Trophoblast cell (in vitro differentiated cells and primary cell): ENCODE data around the gene NUDC.

Experiments
- DNase-seq, 2 donors: peaks; one replicate each; pipeline ENCODE4 v3.0.0-alpha.2; 2016
- H2AFZ ChIP-seq: 2 replicates; pipeline ENCODE4 v1.6.1; 2013; ENCODE audit warnings: low read length, moderate library complexity, mild to moderate bottlenecking; ENCODE audit not compliant: insufficient read depth, poor library complexity
- H2AK5ac ChIP-seq: 2 replicates; pipeline ENCODE4 v1.6.1; 2013; ENCODE audit warnings: mild to moderate bottlenecking, low read length
- H2BK120ac ChIP-seq: 2 replicates; pipeline ENCODE4 v1.6.1; 2013; ENCODE audit warnings: low read length, mild to moderate bottlenecking, moderate library complexity; ENCODE audit not compliant: insufficient read depth, poor library complexity
- H2BK12ac ChIP-seq: 2 replicates; pipeline ENCODE4 v1.6.1; 2013; ENCODE audit warnings: mild to moderate bottlenecking, low read length, moderate library complexity
- H2BK5ac ChIP-seq: 2 replicates; pipeline ENCODE4 v1.6.1; 2013; ENCODE audit warnings: low read length, low read depth, moderate library complexity, mild to moderate bottlenecking; ENCODE audit not compliant: poor library complexity
- H3K14ac ChIP-seq: 2 replicates; pipeline ENCODE4 v1.6.1; 2013; ENCODE audit warnings: mild to moderate bottlenecking, low read length
- H3K18ac ChIP-seq: 2 replicates; pipeline ENCODE4 v1.6.1; 2013; ENCODE audit warnings: mild to moderate bottlenecking, low read length
- H3K23ac ChIP-seq: 2 replicates; pipeline ENCODE4 v1.6.1; 2013; ENCODE audit warnings: low read length
- H3K27ac ChIP-seq: 2 replicates; pipeline ENCODE4 v1.5.1; 2013; ENCODE audit warnings: low read depth, mild to moderate bottlenecking, inconsistent platforms, low read length, moderate library complexity
- H3K27me3 ChIP-seq: 2 replicates; pipeline ENCODE4 v1.6.1; 2013; ENCODE audit warnings: inconsistent platforms, mild to moderate bottlenecking, low read length, moderate library complexity; ENCODE audit not compliant: insufficient read depth
- H3K36me3 ChIP-seq, 2 experiments: 1 replicate in 1 of 2; 2 replicates in 1 of 2; pipeline ENCODE4 v1.6.1; 2013; ENCODE audit warnings: low read length in 2 of 2, mild to moderate bottlenecking in 2 of 2, moderate library complexity in 1 of 2; ENCODE audit not compliant: insufficient read depth in 2 of 2, control insufficient read depth in 1 of 2
- H3K4ac ChIP-seq: 2 replicates; pipeline ENCODE4 v1.6.1; 2013; ENCODE audit warnings: low read depth, mild to moderate bottlenecking, low read length, moderate library complexity
- H3K4me1 ChIP-seq, 2 experiments: 1 replicate in 1 of 2; 2 replicates in 1 of 2; pipeline ENCODE4 v1.6.1; 2013; ENCODE audit warnings: low read length in 2 of 2, mild to moderate bottlenecking in 2 of 2, moderate library complexity in 1 of 2; ENCODE audit not compliant: insufficient read depth in 2 of 2, control insufficient read depth in 1 of 2
- H3K4me2 ChIP-seq: 2 replicates; pipeline ENCODE4 v1.6.1; 2013; ENCODE audit warnings: inconsistent platforms, mild to moderate bottlenecking, low read length, moderate library complexity
- H3K4me3 ChIP-seq: 2 replicates; pipeline ENCODE4 v1.5.1; 2013; ENCODE audit warnings: mild to moderate bottlenecking, low read depth, low read length, inconsistent platforms
- H3K79me1 ChIP-seq: one replicate; pipeline ENCODE4 v1.6.1; 2013; ENCODE audit warnings: low read length
- H3K79me2 ChIP-seq: 2 replicates; pipeline ENCODE4 v1.6.1; 2013; ENCODE audit warnings: low read length, mild to moderate bottlenecking; ENCODE audit not compliant: control insufficient read depth, insufficient read depth, poor library complexity
- H3K9ac ChIP-seq: 2 replicates; pipeline ENCODE4 v1.6.1; 2013; ENCODE audit warnings: mild to moderate bottlenecking, low read length
- H3K9me3 ChIP-seq: 2 replicates; pipeline ENCODE4 v1.6.1; 2013; ENCODE audit warnings: low read depth, mild to moderate bottlenecking, control low read depth, inconsistent platforms, low read length; ENCODE audit not compliant: insufficient read depth
- H4K12ac ChIP-seq: 2 replicates; pipeline ENCODE4 v1.6.1; 2013; ENCODE audit warnings: low read depth, mild to moderate bottlenecking, low read length, moderate library complexity
- H4K8ac ChIP-seq: 2 replicates; pipeline ENCODE4 v1.6.1; 2013; ENCODE audit warnings: low read depth, mild to moderate bottlenecking, low read length, moderate library complexity
- H4K91ac ChIP-seq: one replicate; pipeline ENCODE4 v1.6.1; 2013; ENCODE audit warnings: low read depth, mild to moderate bottlenecking, low read length, moderate library complexity
- WGBS: extraction: QIAGEN DNeasy Blood & Tissue Kit; methylation state at CpG from one replicate; pipeline ENCODE4 v1.1.7; 2013; ENCODE audit warnings: missing lambda C conversion rate; ENCODE audit not compliant: insufficient read length, insufficient coverage; ENCODE audit errors: extremely low coverage; 5-methylcytosine and 5-hydroxymethylcytosine counted together

NUDC gene

DNA sequence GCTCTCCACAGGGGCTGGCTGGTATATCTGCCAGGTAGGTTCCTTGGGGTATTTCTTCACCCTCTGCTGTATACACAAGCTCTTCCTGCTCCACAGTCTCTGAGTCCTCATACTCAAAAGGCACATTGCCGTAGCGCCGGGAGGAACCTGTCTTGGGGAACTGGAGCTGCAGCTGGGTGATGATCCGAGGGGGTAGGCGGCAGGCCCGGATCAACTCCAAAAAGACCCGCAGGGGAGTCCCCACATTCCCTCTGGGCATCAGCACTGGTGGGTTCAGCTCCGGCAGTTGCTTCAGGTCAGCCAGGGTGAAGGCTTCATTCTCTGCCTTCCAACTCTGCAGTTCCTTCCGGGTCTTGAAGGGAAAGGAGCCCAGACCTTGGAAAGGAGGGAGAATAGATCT, 24.2 kb upstream of the NUDC start:
- H3K9ac ChIP-seq: no peak overlapping the region
- no peak overlapping the region for H2BK12ac ChIP-seq
- H4K91ac ChIP-seq: no peak overlapping the region
- H3K79me1 ChIP-seq: peaks cover 5% of the 10 kb centered on the region
- no peak overlapping the region for H3K4ac ChIP-seq
- no peak overlapping the region for H3K4me2 ChIP-seq
- peaks cover 0 to 5% of the 10 kb centered on the region in 2 experiments for H3K4me1 ChIP-seq
- H2BK120ac ChIP-seq: no peak overlapping the region
- no peaks in the 10 kb centered on the region for H3K27me3 ChIP-seq
- H2BK5ac ChIP-seq: no peak overlapping the region
- no peak overlapping the region for H4K12ac ChIP-seq
- peaks cover 23 to 36% of the 10 kb centered on the region in 2 experiments for H3K36me3 ChIP-seq
- WGBS: no CpG with 5 or more reads among the region's 9 CpGs
- no peak overlapping the region for H3K4me3 ChIP-seq
- no peak overlapping the region for H4K8ac ChIP-seq
- no peaks in the 10 kb centered on the region for H3K9me3 ChIP-seq
- H3K79me2 ChIP-seq: peaks cover 2% of the 10 kb centered on the region
- H3K27ac ChIP-seq: no peak overlapping the region
- H2AK5ac ChIP-seq: no peak overlapping the region
- H2AFZ ChIP-seq: no peak overlapping the region
- H3K18ac ChIP-seq: no peak overlapping the region
- DNase-seq: no peak
- no peak overlapping the region for H3K14ac ChIP-seq
- no peak overlapping the region for H3K23ac ChIP-seq

DNA sequence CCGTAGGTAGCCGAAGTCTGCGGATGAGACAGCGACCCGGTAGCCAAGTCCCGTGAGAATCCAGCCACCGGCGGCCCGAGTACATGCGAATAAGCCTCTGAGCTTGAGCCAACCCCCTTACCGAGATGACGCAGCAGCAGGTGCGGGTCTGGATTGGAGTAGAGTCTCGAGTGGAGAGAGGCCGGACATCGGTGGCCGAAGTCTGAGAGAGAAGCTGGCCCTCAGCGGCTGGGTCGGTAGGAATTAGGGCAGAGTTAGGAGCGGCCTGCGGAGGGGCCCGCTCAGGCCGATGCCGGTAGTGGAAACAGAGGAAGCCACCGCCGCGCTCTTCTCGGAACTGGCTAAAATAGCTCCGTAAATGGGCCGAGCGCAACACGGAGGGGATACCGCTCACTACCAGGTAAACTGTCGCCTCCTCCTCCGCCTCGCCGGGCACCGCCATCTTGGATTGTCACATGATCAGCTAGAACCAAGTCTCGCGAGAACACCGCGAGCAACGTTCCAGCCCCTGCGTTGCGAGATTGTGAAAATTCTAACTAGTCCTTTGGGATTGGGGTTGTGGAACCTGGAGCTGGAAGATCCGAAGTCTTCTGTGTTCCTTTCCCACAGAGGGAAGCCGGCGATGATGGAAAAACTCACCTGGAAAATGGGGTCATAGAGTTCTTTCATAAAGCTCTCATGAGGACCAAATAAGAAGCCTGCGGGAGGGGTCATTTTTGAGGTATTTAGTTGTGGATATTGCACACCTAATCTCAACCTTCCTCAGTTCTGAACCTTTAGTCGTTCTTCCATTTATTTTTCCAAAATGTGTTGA, 21.3 kb upstream of the NUDC start, which contains the start of gene GPATCH3:
GPATCH3 (minus strand) TSS at position 467 of the 814 bp plus-strand sequence; CDS start at position 442, 25 bp downstream.
- peak within 1 kb of the TSS; percentile 70 for H2BK120ac ChIP-seq
- H2AFZ ChIP-seq: peak within 1 kb of the TSS; percentile 69

DNA sequence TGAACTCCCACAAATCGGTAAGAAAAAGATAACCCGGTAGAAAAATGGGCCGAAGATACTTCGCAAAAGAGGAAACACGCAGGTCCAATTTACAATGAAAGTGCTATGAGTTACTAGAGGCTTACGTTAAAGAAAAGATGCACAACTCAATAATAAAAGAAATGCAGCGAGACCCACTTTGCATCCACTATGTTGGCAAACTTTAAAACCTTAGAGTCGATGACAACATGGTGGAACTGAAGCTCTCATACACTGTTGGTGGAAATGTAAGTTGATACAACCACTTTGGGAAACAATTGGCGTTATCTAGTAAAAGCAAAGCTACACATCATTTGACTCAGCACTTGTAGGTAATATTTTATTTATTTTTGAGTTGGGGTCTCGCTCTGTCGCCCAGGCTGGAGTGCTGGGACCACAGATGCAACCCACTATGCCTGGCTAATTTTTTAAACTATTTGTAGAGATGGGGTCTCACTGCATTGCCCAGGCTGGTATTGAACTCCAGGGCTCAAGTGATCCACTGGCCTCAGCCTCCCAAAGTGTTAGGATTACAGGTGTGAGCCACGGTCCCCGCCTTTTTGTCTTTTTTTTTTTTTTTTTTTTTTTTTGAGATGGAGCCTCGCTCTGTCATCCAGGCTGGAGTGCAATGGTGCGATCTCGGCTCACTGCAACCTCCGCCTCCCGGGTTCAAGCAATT, 20.6 kb upstream of the NUDC start:
- no peak overlapping the region for H3K14ac ChIP-seq

More for the DNA sequence above, 21.3 kb upstream of the NUDC start, which contains the start of gene GPATCH3:
- Histone ChIP-seq H3K14ac (peak within 1 kb of the TSS; percentile 81), H3K4ac (peak within 1 kb of the TSS; percentile 77), H3K4me3 (peak within 1 kb of the TSS; percentile 88), H3K9me3 (no peaks in the 10 kb centered on the region), H3K36me3 (peaks cover 9 to 11% of the 10 kb centered on the region in 2 experiments), H4K12ac (peak within 1 kb of the TSS; percentile 96), H3K27me3 (no peaks in the 10 kb centered on the region), H2AK5ac (peak within 1 kb of the TSS; percentile 37), H3K79me2 (peaks cover 2% of the 10 kb centered on the region), H3K79me1 (peaks cover 5% of the 10 kb centered on the region), H2BK5ac (peak within 1 kb of the TSS; percentile 73), H4K91ac (peak within 1 kb of the TSS; percentile 72), H3K27ac (peak within 1 kb of the TSS; percentile 80), H3K23ac (no peak within 1 kb of the TSS), H3K18ac (peak within 1 kb of the TSS; percentile 78), H4K8ac (peak within 1 kb of the TSS; percentile 96), H3K9ac (peak within 1 kb of the TSS; percentile 90), H3K4me1 (peaks cover 0 to 5% of the 10 kb centered on the region in 2 experiments), H3K4me2 (peak within 1 kb of the TSS; percentile 83), H2BK12ac (no peak within 1 kb of the TSS)
- DNase-seq: peak; percentile 91 to 99
- no CpG with 5 or more reads among the region's 50 CpGs for WGBS

DNA sequence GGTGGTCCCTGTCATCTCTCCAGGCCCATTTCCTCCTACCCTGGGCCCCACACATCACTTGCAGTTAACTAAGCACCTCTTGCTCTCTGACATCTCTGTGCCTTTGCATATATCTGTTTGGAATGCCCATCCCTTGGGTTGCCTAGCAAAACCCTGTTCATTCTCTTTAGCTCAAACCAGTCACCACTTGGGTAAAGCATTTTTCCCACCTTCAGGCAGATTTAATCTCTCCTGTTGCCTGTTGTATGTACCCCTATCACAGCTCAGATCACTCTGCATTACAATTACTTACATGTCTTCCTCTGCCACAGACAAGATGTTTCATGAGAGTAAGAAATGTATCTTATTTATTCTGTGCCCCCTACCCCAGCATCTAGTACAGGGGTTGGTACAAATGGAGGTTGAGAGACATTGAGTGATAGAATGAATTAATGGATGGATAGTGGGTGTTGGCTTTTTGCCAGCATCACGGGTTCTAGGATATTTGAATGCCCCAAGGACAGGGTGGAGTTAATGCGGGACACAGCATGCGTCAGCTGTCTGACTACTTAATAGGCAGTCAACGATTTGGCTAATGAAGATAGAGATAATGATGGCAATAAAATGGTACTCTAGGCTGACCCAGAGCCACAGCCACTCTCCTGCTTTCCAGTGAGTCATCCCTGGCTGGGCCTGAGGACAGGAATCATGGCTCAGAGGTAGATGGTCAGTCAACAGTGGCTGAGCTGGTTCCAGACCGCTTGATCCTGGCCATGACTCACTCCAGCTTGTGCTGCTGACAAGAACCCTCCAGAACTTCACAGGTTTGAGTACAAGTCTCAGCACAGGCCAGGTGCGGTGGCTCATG, 14.2 kb upstream of the NUDC start:
- no CpG with 5 or more reads among the region's 6 CpGs for WGBS
- H2BK120ac ChIP-seq: no peak overlapping the region

More for the DNA sequence above, 20.6 kb upstream of the NUDC start:
- Histone ChIP-seq H3K79me1 (peaks cover 5% of the 10 kb centered on the region), H3K9ac (no peak overlapping the region), H3K18ac (no peak overlapping the region), H3K23ac (no peak overlapping the region), H3K27me3 (no peaks in the 10 kb centered on the region), H2AK5ac (no peak overlapping the region), H3K4ac (no peak overlapping the region), H3K79me2 (peaks cover 2% of the 10 kb centered on the region), H4K91ac (no peak overlapping the region), H3K27ac (no peak overlapping the region), H3K4me1 (peaks cover 0 to 5% of the 10 kb centered on the region in 2 experiments), H3K36me3 (peaks cover 9 to 11% of the 10 kb centered on the region in 2 experiments), H2AFZ (no peak overlapping the region), H4K12ac (no peak overlapping the region), H3K4me3 (no peak overlapping the region), H2BK12ac (no peak overlapping the region), H2BK5ac (no peak overlapping the region), H2BK120ac (no peak overlapping the region), H3K4me2 (peak overlapping the region; percentile 83), H3K9me3 (no peaks in the 10 kb centered on the region), H4K8ac (peak overlapping the region; percentile 45)
- no peak for DNase-seq
- WGBS: no CpG with 5 or more reads among the region's 18 CpGs

More for the DNA sequence above, 14.2 kb upstream of the NUDC start:
- Histone ChIP-seq H3K9ac (no peak overlapping the region), H3K79me2 (no peaks in the 10 kb centered on the region), H2BK12ac (no peak overlapping the region), H2BK5ac (no peak overlapping the region), H4K91ac (no peak overlapping the region), H3K14ac (no peak overlapping the region), H3K4ac (no peak overlapping the region), H3K9me3 (no peaks in the 10 kb centered on the region), H3K4me2 (no peak overlapping the region), H3K79me1 (no peaks in the 10 kb centered on the region), H4K12ac (no peak overlapping the region), H4K8ac (no peak overlapping the region), H2AK5ac (no peak overlapping the region), H3K23ac (no peak overlapping the region), H3K27me3 (no peaks in the 10 kb centered on the region), H2AFZ (no peak overlapping the region), H3K18ac (no peak overlapping the region), H3K36me3 (no peaks in the 10 kb centered on the region), H3K27ac (no peak overlapping the region), H3K4me1 (peaks cover 0 to 2% of the 10 kb centered on the region in 2 experiments), H3K4me3 (no peak overlapping the region)
- peak; percentile 92 to 93 for DNase-seq
